Measurements from ENCODE around the gene NR6A1. TPM values are rescaled to one million over a fixed set of nuclear protein-coding genes. Genes with fewer than 3 reads are reported as not detected.

The NR6A1 gene
- polyA plus RNA-seq, 1 experiment = 0.25 TPM

DNA sequence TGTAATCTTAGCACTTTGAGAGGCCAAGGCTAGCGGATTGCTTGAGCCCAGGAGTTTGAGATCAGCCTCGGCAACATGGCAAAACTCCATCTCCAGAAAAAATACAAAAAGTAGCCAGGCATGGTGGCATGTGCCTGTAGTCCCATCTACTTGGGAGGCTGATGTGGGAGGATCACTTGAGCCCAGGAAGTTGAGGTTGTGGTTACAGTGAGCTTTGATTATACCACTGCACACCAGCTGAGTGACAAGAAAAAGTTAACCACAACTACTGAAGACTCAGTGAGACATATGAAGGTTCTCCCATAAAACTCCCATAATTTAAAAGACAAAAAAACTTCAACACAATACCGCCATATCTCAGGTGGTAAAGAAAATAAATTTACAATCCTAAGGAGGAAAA, 98.0 kb downstream of the NR6A1 start:
- Histone ChIP-seq H3K27me3 (ENCODE audit: control insufficient read depth, insufficient read depth, low read length) (no peaks in the 10 kb centered on the region), H3K36me3 (ENCODE audit: control insufficient read depth, insufficient read depth, low read length) (no peaks in the 10 kb centered on the region), H3K4me3 (ENCODE audit: low read depth, low read length) (no peak overlapping the region)
- ChIA-PET POLR2A (no interaction called here), CTCF (interaction anchor here (0.9 to 1.6 kb wide), 3 partner anchors 20 to 121 kb away, joined by 3 to 4 read pairs (median 4); no protein-coding TSS in a partner anchor)
- TF ChIP-seq, protein P1, sequence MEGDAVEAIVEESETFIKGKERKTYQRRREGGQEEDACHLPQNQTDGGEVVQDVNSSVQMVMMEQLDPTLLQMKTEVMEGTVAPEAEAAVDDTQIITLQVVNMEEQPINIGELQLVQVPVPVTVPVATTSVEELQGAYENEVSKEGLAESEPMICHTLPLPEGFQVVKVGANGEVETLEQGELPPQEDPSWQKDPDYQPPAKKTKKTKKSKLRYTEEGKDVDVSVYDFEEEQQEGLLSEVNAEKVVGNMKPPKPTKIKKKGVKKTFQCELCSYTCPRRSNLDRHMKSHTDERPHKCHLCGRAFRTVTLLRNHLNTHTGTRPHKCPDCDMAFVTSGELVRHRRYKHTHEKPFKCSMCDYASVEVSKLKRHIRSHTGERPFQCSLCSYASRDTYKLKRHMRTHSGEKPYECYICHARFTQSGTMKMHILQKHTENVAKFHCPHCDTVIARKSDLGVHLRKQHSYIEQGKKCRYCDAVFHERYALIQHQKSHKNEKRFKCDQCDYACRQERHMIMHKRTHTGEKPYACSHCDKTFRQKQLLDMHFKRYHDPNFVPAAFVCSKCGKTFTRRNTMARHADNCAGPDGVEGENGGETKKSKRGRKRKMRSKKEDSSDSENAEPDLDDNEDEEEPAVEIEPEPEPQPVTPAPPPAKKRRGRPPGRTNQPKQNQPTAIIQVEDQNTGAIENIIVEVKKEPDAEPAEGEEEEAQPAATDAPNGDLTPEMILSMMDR (IDR thresholded peaks at IDR 0.05; ENCODE audit: insufficient read depth, low read depth, low read length) = no peak
- DNase-seq (ENCODE audit: low read depth) = no peak

DNA sequence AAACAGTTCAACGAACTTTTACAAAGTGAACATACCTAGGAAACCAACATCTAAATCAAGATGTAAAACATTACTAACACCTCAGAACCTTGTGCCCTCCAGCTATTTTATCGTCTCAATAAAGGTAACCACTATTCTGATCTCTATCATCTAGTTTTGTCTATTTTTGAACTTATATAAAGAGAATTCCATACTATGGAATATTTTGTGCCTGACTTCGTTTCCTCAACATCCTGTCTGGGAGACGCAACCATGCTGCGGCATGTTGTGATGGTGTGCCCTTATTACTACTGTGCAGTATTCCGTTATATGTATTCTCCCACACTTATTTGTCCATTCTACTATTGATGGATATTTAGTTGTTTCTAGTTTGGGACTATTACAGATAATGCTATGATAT, 99.2 kb downstream of the NR6A1 start:
- ChIA-PET CTCF (no interaction called here), POLR2A (no interaction called here)
- Histone ChIP-seq H3K36me3 (ENCODE audit: control insufficient read depth, insufficient read depth, low read length) (no peaks in the 10 kb centered on the region), H3K4me3 (ENCODE audit: low read depth, low read length) (no peak overlapping the region), H3K27me3 (ENCODE audit: control insufficient read depth, insufficient read depth, low read length) (no peaks in the 10 kb centered on the region)
- TF ChIP-seq, protein P1 (IDR thresholded peaks at IDR 0.05; ENCODE audit: insufficient read depth, low read depth, low read length) = no peak
- no peak for DNase-seq (ENCODE audit: low read depth)

DNA sequence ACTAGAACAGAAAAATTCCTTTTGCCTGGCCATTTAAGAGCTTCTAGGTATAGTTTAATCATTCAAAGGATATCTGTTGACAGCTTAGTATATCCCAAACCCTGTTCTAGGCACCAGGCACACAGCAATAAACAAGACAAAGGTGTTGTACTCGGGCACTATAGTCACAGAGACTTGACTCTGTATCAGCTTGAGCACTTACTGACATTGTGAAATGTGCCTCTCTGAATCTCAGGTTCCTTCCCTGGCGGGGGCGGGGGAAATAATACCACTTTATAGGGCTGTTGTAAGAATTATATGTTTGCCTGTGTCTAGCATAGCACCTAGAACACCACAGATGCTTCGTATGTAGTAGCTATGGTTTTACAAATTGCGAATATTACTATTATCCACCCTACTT, 104.5 kb downstream of the NR6A1 start:
- TF ChIP-seq, protein P1 (IDR thresholded peaks at IDR 0.05; ENCODE audit: insufficient read depth, low read depth, low read length) = no peak
- ChIA-PET CTCF (interaction anchor here (0.7 to 3.4 kb wide), 4 partner anchors 35 to 49 kb away, joined by 3 to 16 read pairs (median 4); no protein-coding TSS in a partner anchor), POLR2A (no interaction called here)
- DNase-seq (ENCODE audit: low read depth) = no peak
- Histone ChIP-seq H3K36me3 (ENCODE audit: control insufficient read depth, insufficient read depth, low read length) (no peaks in the 10 kb centered on the region), H3K4me3 (ENCODE audit: low read depth, low read length) (no peak overlapping the region), H3K27me3 (ENCODE audit: control insufficient read depth, insufficient read depth, low read length) (no peaks in the 10 kb centered on the region)

DNA sequence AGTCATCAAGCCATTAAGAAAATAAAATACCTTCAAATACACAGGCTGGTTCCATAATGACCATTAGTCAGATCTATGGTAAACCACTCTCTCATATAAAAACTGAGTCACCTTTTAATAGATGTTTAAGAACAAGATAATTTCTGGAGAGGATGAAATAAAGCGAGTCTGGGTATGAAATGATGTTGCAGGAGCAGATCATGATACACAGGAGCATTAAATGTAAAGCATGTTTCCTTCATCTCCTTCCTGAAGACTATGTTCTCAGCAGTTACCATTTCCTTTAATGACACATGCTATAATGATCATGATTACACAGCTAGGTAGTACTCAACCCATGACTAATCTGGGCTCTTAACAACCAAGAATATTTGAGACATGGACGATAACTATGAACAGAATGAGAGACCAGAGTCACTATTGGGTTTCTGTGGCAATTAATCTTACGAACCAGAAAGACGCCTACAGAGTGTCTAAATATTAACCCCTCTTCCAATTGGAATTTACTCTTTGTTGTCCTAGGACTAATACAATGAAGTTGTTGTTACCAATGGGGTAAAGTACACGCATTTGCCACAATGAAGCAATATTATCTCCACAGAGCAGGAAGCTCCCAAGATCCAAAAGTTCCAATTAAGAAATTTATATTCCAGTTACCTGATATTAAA, 105.6 kb downstream of the NR6A1 start:
- TF ChIP-seq, protein P1 (IDR thresholded peaks at IDR 0.05; ENCODE audit: insufficient read depth, low read depth, low read length) = no peak
- Histone ChIP-seq H3K36me3 (ENCODE audit: control insufficient read depth, insufficient read depth, low read length) (no peaks in the 10 kb centered on the region), H3K4me3 (ENCODE audit: low read depth, low read length) (no peak overlapping the region), H3K27me3 (ENCODE audit: control insufficient read depth, insufficient read depth, low read length) (no peaks in the 10 kb centered on the region)
- peak; percentile 62 for DNase-seq (ENCODE audit: low read depth)
- ChIA-PET CTCF (interaction anchor here (1.2 to 3.4 kb wide), 3 partner anchors 12 to 48 kb away, joined by 3 to 16 read pairs (median 9); no protein-coding TSS in a partner anchor), POLR2A (interaction anchor here (0.6 kb wide), 1 partner anchor 15 kb away, joined by 3 read pairs; no protein-coding TSS in a partner anchor)

DNA sequence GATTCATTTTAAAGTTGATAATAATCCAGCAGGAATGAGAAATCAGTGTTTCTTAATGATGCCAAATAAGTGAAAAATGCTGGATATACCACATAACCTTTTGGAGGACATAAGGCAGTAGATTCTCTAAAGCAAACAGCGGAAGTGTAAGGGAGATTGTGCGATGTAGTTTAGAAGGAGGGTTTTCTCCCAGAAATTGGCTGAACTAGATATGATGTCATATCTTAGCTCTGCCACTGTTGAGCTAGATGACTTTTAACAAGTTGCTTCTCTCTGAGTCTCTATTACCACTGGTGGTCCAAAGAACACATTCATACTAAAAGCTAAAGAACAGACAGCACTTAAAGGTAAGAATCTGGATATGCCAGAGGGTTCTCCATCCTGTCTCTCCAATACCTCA, 107.0 kb downstream of the NR6A1 start:
- no peaks in the 10 kb centered on the region for H3K36me3 ChIP-seq (ENCODE audit: control insufficient read depth, insufficient read depth, low read length)
- ChIA-PET CTCF (interaction anchor here (0.7 to 3.4 kb wide), 4 partner anchors 10 to 48 kb away, joined by 3 to 16 read pairs (median 7); no protein-coding TSS in a partner anchor), POLR2A (no interaction called here)
- H3K4me3 ChIP-seq (ENCODE audit: low read depth, low read length) = no peak overlapping the region
- H3K27me3 ChIP-seq (ENCODE audit: control insufficient read depth, insufficient read depth, low read length) = no peaks in the 10 kb centered on the region
- TF ChIP-seq, protein P1 (IDR thresholded peaks at IDR 0.05; ENCODE audit: insufficient read depth, low read depth, low read length) = no peak
- DNase-seq (ENCODE audit: low read depth) = no peak

All from BJ (cell line).